IPS-18a (cell line): ENCODE measurements around the gene PLA2G12A.

Experiments used
- H3K27ac ChIP-seq: one replicate; pipeline ENCODE4 v1.5.1; 2013; ENCODE audit warnings: low read length
- H3K27me3 ChIP-seq: one replicate; pipeline ENCODE4 v1.6.1; 2013; ENCODE audit warnings: mild to moderate bottlenecking, low read length; ENCODE audit not compliant: control insufficient read depth, insufficient read depth
- H3K36me3 ChIP-seq: one replicate; pipeline ENCODE4 v1.6.1; 2013; ENCODE audit warnings: low read depth, low read length; ENCODE audit not compliant: control insufficient read depth
- H3K4me1 ChIP-seq: one replicate; pipeline ENCODE4 v1.6.1; 2013; ENCODE audit warnings: low read depth, low read length; ENCODE audit not compliant: control insufficient read depth
- H3K4me3 ChIP-seq: one replicate; pipeline ENCODE4 v1.5.1; 2013; ENCODE audit warnings: low read length
- H3K9ac ChIP-seq: one replicate; pipeline ENCODE4 v1.6.1; 2013; ENCODE audit warnings: mild to moderate bottlenecking, low read length, moderate library complexity
- H3K9me3 ChIP-seq: one replicate; pipeline ENCODE4 v1.6.1; 2013; ENCODE audit warnings: low read depth, low read length; ENCODE audit not compliant: control insufficient read depth

PLA2G12A gene

GRCh38 chr4:109672169-109672930 is 57.5 kb downstream of the PLA2G12A start:
- H3K4me3 ChIP-seq: no peak overlapping the region
- no peak overlapping the region for H3K27ac ChIP-seq
- H3K36me3 ChIP-seq: no peaks in the 10 kb centered on the region
- H3K4me1 ChIP-seq: no peaks in the 10 kb centered on the region
- no peak overlapping the region for H3K9ac ChIP-seq
- H3K9me3 ChIP-seq: no peaks in the 10 kb centered on the region
- no peaks in the 10 kb centered on the region for H3K27me3 ChIP-seq

GRCh38 chr4:109671350-109671749 is 58.5 kb downstream of the PLA2G12A start:
- Histone ChIP-seq H3K4me3 (no peak overlapping the region), H3K27ac (no peak overlapping the region), H3K4me1 (no peaks in the 10 kb centered on the region), H3K36me3 (no peaks in the 10 kb centered on the region), H3K27me3 (no peaks in the 10 kb centered on the region), H3K9ac (no peak overlapping the region), H3K9me3 (no peaks in the 10 kb centered on the region)

GRCh38 chr4:109665783-109666485 is 63.9 kb downstream of the PLA2G12A start:
- Histone ChIP-seq H3K27me3 (no peaks in the 10 kb centered on the region), H3K9ac (no peak overlapping the region), H3K4me3 (no peak overlapping the region), H3K36me3 (no peaks in the 10 kb centered on the region), H3K27ac (no peak overlapping the region), H3K9me3 (no peaks in the 10 kb centered on the region), H3K4me1 (peaks cover 13% of the 10 kb centered on the region)

GRCh38 chr4:109662771-109663170 is 67.1 kb downstream of the PLA2G12A start:
- Histone ChIP-seq H3K4me1 (peaks cover 18% of the 10 kb centered on the region), H3K4me3 (no peak overlapping the region), H3K9ac (no peak overlapping the region), H3K27ac (no peak overlapping the region), H3K36me3 (no peaks in the 10 kb centered on the region), H3K9me3 (no peaks in the 10 kb centered on the region), H3K27me3 (no peaks in the 10 kb centered on the region)

- Histone ChIP-seq H3K9ac (no peak overlapping the region), H3K4me3 (no peak overlapping the region), H3K9me3 (no peaks in the 10 kb centered on the region), H3K27ac (no peak overlapping the region), H3K36me3 (no peaks in the 10 kb centered on the region), H3K4me1 (peaks cover 18% of the 10 kb centered on the region), H3K27me3 (no peaks in the 10 kb centered on the region)
These were observed 67.8 kb downstream of the PLA2G12A start for GRCh38 chr4:109662116-109662515.
